Liver (tissue), 3 donors: ENCODE results near the gene GGACT.

ENCODE experiments used
- EGR1 ChIP-seq, 2 donors: IDR thresholded peaks; 2 replicates each; pipeline ENCODE4 v1.6.1; 2016 to 2018; ENCODE audit warnings: antibody characterized with exemption in 2 of 2, low read depth in 2 of 2
- HNF4A ChIP-seq, 2 donors: conservative IDR thresholded peaks; 2 replicates each; pipeline ENCODE4 v1.6.1; 2016; ENCODE audit warnings: antibody characterized with exemption in 2 of 2, mild to moderate bottlenecking in 2 of 2
- MAX ChIP-seq: IDR thresholded peaks from 2 replicates; pipeline ENCODE4 v1.6.1; 2016; ENCODE audit warnings: antibody characterized with exemption
- REST ChIP-seq: IDR thresholded peaks from 2 replicates; pipeline ENCODE4 v1.6.1; 2016; ENCODE audit warnings: antibody characterized with exemption, mild to moderate bottlenecking
- RXRA ChIP-seq, 2 donors: IDR thresholded peaks; 2 replicates each; pipeline ENCODE4 v1.6.1; 2017 to 2018; ENCODE audit warnings: antibody characterized with exemption in 2 of 2, mild to moderate bottlenecking in 1 of 2
- SP1 ChIP-seq: IDR thresholded peaks from 2 replicates; pipeline ENCODE4 v1.6.1; 2018; ENCODE audit warnings: antibody characterized with exemption, mild to moderate bottlenecking
- TAF1 ChIP-seq: conservative IDR thresholded peaks from 2 replicates; pipeline ENCODE4 v1.6.1; 2016; ENCODE audit warnings: antibody characterized with exemption, mild to moderate bottlenecking
- TF ChIP-seq, protein P1 (sequence below): fragments of 150-350 bp; IDR thresholded peaks from 2 replicates; pipeline ENCODE4 v1.5.1; 2017; ENCODE audit warnings: improper control_type of control experiment, low read depth, low read length; ENCODE audit not compliant: missing input control
- TF ChIP-seq, protein P2 (sequence below): IDR thresholded peaks from 2 replicates; pipeline ENCODE4 v1.6.1; 2016; ENCODE audit warnings: antibody characterized with exemption
- donor health status: healthy.
- donor health status: healthy.

GRCh38 chr13:100596516-100596915 is 7.9 kb upstream of the GGACT start:
- no peak for TF ChIP-seq SP1
- TF ChIP-seq, protein P1, sequence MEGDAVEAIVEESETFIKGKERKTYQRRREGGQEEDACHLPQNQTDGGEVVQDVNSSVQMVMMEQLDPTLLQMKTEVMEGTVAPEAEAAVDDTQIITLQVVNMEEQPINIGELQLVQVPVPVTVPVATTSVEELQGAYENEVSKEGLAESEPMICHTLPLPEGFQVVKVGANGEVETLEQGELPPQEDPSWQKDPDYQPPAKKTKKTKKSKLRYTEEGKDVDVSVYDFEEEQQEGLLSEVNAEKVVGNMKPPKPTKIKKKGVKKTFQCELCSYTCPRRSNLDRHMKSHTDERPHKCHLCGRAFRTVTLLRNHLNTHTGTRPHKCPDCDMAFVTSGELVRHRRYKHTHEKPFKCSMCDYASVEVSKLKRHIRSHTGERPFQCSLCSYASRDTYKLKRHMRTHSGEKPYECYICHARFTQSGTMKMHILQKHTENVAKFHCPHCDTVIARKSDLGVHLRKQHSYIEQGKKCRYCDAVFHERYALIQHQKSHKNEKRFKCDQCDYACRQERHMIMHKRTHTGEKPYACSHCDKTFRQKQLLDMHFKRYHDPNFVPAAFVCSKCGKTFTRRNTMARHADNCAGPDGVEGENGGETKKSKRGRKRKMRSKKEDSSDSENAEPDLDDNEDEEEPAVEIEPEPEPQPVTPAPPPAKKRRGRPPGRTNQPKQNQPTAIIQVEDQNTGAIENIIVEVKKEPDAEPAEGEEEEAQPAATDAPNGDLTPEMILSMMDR, result no peak
- no peak for TF ChIP-seq HNF4A (conservative IDR thresholded peaks at IDR 0.05)
- TF ChIP-seq, protein P2, sequence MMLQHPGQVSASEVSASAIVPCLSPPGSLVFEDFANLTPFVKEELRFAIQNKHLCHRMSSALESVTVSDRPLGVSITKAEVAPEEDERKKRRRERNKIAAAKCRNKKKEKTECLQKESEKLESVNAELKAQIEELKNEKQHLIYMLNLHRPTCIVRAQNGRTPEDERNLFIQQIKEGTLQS, result no peak
- TF ChIP-seq TAF1, result no peak
- no peak for TF ChIP-seq EGR1 (IDR thresholded peaks at IDR 0.05; ENCODE audit: low read depth in 2 of 2)
- TF ChIP-seq REST, result no peak
- no peak for TF ChIP-seq RXRA (IDR thresholded peaks at IDR 0.05)
- no peak for TF ChIP-seq MAX
